ENCODE data around the gene DUOXA1.
"Not testable (repeated sequence)": the region's sequence is repeated elsewhere in the genome, so short reads cannot be mapped to it uniquely, and the experiment has no call there.

Gene DUOXA1

GRCh38 chr15:45112591-45113379 lies 16.9 kb downstream of the DUOXA1 start:
- DNase-seq (ENCODE audit: low read depth in 2 of 2): no peak

- no peak for DNase-seq (ENCODE audit: low read depth in 2 of 2)
Measured at GRCh38 chr15:45112143-45112590, 17.5 kb downstream of the DUOXA1 start.

DNA sequence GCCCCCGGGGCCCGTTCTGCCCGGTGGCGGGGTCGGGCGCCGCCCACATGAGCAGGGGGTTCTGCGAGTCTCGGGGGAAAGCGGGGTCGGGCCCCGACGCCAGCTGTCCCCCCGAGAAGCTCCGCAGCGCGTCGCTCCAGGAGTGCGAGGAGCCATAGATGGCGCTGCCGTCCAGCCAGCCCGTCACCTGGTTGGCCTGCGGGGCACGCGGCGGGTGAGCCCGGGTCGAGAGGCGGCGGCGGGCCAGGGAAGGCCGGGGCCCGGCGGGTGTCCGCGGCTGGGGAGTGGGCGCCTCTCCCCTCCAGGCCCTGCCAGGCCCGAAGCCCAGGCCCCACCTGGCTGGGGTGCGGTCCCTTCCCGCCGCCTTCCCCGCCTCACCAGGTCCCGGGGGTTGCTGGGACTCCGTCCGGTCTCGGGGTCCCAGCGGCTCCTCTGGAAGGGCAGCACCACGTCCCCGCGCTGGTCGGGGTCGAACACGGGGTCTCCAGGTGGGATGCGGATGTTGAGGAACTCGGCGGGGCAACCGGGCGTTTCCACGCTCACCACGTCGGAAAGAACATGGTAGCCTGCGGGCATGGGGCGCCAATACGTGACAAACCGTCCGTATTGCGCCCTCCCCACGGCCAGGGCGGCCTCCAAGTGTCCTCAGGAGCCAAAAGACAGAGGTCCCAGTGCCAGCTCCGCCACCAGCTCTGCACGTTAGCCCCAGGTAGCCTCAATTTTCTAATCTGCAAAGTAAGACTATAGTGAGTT lies 18.1 kb downstream of the DUOXA1 start:
- no peak for DNase-seq (ENCODE audit: low read depth in 2 of 2)

- no peak for DNase-seq (ENCODE audit: low read depth in 2 of 2)
Measured at GRCh38 chr15:45110256-45110820, 19.3 kb downstream of the DUOXA1 start.

GRCh38 chr15:45107941-45108630 lies 21.6 kb downstream of the DUOXA1 start:
- no peak for DNase-seq (ENCODE audit: low read depth in 2 of 2)

- no peak for DNase-seq (ENCODE audit: low read depth in 2 of 2)
Measured at GRCh38 chr15:45106002-45106790, 23.5 kb downstream of the DUOXA1 start.

DNA sequence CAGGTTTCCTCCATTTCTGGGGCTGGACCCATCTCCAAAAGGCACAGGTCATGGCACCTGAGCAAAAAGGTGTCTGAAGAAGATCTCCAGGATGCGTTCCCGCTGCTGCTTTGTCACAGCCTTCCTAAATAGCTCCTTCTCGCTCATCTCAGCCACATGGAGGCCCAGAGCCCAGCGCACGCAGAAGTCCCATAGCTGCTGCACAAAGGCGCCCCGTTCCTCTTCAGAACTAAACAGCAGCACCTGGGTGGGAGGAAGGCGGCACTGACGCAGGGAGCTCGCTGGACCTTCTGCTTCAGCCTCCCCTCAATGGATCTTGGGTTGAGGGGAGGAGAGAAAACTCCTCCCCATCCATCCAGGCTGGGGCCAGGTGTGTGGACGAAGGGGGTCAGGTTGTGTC lies 24.1 kb downstream of the DUOXA1 start:
- no peak for DNase-seq (ENCODE audit: low read depth in 2 of 2)

DNA sequence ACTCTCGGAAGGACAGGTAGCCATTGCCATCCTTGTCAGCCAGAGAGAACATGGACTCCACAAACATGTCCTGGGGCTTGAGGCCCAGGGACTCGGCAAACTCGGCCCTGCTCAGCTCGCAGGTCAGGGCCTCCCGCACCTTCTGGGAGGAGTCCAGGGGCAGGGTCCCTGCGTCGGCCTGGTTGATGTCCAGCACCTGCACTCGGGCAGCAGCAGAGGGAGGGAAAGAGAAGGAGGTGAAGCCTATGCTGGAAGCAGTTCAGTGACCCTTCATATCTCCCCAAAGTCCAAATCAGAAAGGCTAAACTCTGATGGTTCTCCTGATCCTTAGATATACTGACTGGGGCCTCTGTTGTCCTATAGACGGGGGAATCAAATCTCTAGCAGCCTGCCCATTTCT lies 25.5 kb downstream of the DUOXA1 start:
- DNase-seq (ENCODE audit: low read depth in 2 of 2): not testable (repeated sequence)

GRCh38 chr15:45102226-45102625 lies 27.5 kb downstream of the DUOXA1 start:
- no peak for DNase-seq (ENCODE audit: low read depth in 2 of 2)

DNA sequence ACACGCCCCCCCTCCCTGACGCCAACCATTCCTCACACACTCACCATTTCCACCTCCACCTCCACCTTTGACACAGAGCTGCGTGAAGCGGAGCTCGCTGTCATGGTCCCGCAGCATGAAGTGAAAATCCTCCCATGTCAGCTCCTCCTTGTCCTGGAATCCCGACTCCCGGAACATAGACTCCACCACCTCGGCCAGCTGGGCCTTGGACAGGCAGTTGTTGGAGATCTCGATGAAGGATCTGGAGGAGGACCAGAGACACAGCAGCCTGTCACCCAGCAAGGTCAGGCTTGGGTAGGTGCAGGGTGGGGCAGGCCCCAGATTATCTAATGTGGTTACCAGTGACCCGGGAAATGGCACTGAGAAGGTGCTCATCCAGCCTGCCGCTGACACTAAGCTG lies 27.9 kb downstream of the DUOXA1 start:
- no peak for DNase-seq (ENCODE audit: low read depth in 2 of 2)

DNA sequence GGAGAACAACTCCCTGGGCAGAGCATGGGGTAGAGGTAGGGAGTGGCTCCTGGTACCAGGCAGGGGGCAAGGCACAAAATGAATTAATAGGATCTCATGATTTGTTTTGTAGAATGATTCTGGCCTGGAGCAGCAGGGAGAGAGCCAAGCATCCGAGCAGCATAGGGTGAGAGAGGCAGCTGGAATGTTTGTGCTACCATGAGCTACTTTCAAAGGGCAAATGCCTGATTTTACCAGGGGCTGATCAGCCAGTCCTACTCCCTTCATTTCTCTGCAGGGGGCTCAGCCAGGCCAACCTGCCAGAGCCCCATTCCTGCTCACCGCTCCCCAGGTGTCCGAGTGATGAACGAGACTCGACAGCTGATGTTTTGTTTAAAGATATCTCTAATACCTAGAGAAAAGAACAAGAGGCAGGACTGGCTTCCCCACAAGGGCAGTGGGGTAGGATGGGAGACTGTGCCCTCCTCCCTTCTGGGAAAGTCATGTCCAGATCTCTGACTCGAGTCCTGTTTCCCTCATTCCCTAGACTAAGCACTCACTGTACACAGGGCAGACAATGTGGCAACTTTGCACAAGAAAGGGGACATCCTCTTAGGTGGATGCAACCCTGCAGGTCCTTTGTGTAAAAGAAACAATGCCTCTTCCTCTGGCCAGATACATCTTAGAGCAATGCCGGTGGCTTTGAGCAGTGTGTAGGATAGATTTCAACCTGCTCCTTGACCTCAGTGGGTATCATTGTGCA lies 28.6 kb downstream of the DUOXA1 start:
- DNase-seq (ENCODE audit: low read depth in 2 of 2): no peak

- DNase-seq (ENCODE audit: low read depth in 2 of 2): no peak
Measured at GRCh38 chr15:45099549-45100165, 30.0 kb downstream of the DUOXA1 start.

GRCh38 chr15:45097466-45097865 lies 32.2 kb downstream of the DUOXA1 start:
- no peak for DNase-seq (ENCODE audit: low read depth in 2 of 2)

- DNase-seq (ENCODE audit: low read depth in 2 of 2): no peak
Measured at GRCh38 chr15:45095661-45096060, 34.0 kb downstream of the DUOXA1 start.

- DNase-seq (ENCODE audit: low read depth in 2 of 2): no peak
Measured at GRCh38 chr15:45094358-45094730, 35.3 kb downstream of the DUOXA1 start.

- no peak for DNase-seq (ENCODE audit: low read depth in 2 of 2)
Measured at GRCh38 chr15:45093622-45094357, 35.9 kb downstream of the DUOXA1 start.

DNA sequence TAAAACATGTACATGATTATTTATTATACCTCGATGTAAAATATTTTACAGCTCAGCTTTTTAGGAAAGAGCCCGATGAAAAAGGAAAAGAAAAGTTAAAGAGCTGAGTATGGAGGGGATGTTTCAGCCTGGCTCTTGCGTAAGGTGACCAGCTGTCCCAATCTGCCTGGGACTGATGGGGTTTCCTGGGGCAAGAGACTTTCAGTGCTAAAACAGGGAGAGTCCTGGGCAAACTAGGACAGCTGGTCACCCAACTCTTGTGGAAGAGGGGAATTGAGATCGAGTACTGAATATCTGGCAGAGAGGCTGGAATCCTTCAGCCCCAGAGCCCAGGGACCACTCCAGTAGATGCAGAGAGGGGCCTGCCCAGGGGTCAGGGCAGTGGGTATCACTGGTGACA lies 36.7 kb downstream of the DUOXA1 start:
- DNase-seq (ENCODE audit: low read depth in 2 of 2): no peak

DNA sequence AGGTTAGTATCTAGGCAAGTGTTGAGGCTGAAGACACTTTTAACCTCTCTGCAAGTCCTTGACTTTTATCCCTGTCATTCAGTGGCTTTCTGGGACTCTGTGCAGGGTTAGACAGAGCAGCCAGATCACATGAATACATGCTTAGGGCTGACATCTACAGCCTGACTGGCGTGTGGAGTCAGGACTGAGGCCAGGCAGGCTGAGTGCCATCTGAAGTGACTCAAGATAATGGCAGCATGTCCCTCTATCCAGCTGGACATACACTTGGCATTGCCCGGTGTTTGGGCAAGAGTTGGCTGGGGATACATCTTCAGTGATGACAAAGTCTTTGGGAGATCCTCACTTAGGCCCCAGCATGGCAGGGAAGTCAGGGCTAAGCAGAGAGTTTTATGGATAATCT lies 38.1 kb downstream of the DUOXA1 start:
- DNase-seq (ENCODE audit: low read depth in 2 of 2): no peak

DNA sequence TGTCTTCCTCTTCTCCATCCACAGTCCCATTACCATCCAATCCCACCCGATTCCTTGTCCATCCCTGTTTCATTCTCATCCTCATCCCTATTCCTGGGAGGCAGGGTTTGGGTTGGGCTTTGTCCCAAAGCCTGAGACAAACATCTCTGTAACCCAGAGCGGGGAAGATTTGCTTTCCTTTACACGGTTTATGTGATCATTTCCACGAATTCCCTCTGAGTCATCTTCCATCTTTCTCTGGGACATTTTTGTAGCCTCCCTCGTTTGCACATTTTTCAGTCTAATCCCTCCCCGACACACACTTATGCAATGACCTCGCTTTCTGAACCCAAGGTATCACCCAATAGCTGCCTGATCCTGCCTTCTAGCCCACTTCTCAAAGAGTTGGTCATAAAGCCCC lies 38.5 kb downstream of the DUOXA1 start:
- DNase-seq (ENCODE audit: low read depth in 2 of 2): no peak
